ENCODE measurements around the gene NHLRC3.
"Not testable (repeated sequence)": the region's sequence is repeated elsewhere in the genome, so short reads cannot be mapped to it uniquely, and the experiment has no call there.

Gene NHLRC3

DNA sequence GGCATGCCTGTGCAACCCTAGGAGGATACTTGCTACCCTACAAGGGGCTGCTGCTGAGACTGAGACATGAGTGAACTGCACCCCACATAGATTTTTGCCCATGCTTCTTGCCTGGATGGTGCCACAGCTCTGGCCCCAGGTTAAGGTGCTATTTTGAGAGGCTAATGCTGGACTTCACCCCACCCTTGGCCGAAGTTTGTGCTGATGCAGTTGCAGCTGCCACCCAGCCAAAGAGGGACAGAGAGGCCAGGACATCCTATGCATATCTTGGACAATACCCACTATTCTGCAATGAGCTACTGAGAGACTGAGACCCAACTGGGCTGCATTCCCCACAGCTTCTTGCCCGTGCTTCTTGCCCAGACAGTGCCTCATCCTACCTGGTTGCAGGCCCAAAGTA lies 34.6 kb downstream of the NHLRC3 start:
- no peaks in the 10 kb centered on the region for H3K79me2 ChIP-seq (ENCODE audit: control insufficient read depth, insufficient read depth, low read length, unreplicated experiment)
- no peak overlapping the region for H2AFZ ChIP-seq (ENCODE audit: low read length, unreplicated experiment)
- H3K27ac ChIP-seq (ENCODE audit: low read depth, low read length): no peak overlapping the region
- peaks cover 63% of the 10 kb centered on the region for H3K27me3 ChIP-seq (ENCODE audit: insufficient read depth, low read length)
- no peak overlapping the region for H3K4me3 ChIP-seq (ENCODE audit: low read depth, low read length)
- H3K4me1 ChIP-seq (ENCODE audit: control insufficient read depth, insufficient read depth, low read length, unreplicated experiment): no peaks in the 10 kb centered on the region
- H3K36me3 ChIP-seq (ENCODE audit: insufficient read depth, low read length): no peaks in the 10 kb centered on the region; the same call in 1 of the 2 replicates

DNA sequence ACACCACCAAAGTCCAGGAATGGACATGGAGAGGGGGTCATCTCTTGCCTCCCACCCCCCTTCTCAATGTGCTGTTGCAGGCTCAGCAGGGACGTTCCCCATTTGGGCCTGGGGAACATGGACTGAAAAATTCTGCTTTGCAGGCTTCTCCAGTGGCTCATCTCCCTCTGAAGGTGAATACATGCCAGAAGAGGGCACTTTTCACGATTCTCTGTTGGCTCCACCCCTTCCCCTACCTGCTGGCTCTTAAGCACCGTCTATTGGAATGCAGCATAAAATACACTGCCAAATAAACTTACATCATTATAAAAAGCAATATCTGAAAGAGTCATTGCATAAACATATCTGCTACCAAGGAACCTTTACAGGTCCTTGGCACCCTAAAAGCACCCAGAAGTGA lies 35.7 kb downstream of the NHLRC3 start:
- Histone ChIP-seq H3K4me1 (ENCODE audit: control insufficient read depth, insufficient read depth, low read length, unreplicated experiment) (no peaks in the 10 kb centered on the region), H3K79me2 (ENCODE audit: control insufficient read depth, insufficient read depth, low read length, unreplicated experiment) (no peaks in the 10 kb centered on the region), H3K4me3 (ENCODE audit: low read depth, low read length) (no peak overlapping the region), H3K27me3 (ENCODE audit: insufficient read depth, low read length) (peaks cover 73% of the 10 kb centered on the region), H2AFZ (ENCODE audit: low read length, unreplicated experiment) (no peak overlapping the region), H3K27ac (ENCODE audit: low read depth, low read length) (no peak overlapping the region), H3K36me3 (ENCODE audit: insufficient read depth, low read length) (no peaks in the 10 kb centered on the region)

GRCh38 chr13:39086251-39086945 lies 48.1 kb downstream of the NHLRC3 start:
- H3K79me2 ChIP-seq (ENCODE audit: control insufficient read depth, insufficient read depth, low read length, unreplicated experiment); H3K27ac ChIP-seq (ENCODE audit: low read depth, low read length); H3K4me3 ChIP-seq (ENCODE audit: low read depth, low read length); H3K4me1 ChIP-seq (ENCODE audit: control insufficient read depth, insufficient read depth, low read length, unreplicated experiment); H3K36me3 ChIP-seq (ENCODE audit: insufficient read depth, low read length); H2AFZ ChIP-seq (ENCODE audit: low read length, unreplicated experiment): not testable (repeated sequence)
- peaks cover 52% of the 10 kb centered on the region for H3K27me3 ChIP-seq (ENCODE audit: insufficient read depth, low read length)

- Histone ChIP-seq H3K79me2 (ENCODE audit: control insufficient read depth, insufficient read depth, low read length, unreplicated experiment) (no peaks in the 10 kb centered on the region), H3K27me3 (ENCODE audit: insufficient read depth, low read length) (peaks cover 32% of the 10 kb centered on the region), H3K4me3 (ENCODE audit: low read depth, low read length) (no peak overlapping the region), H3K36me3 (ENCODE audit: insufficient read depth, low read length) (no peaks in the 10 kb centered on the region), H3K27ac (ENCODE audit: low read depth, low read length) (no peak overlapping the region), H2AFZ (ENCODE audit: low read length, unreplicated experiment) (no peak overlapping the region), H3K4me1 (ENCODE audit: control insufficient read depth, insufficient read depth, low read length, unreplicated experiment) (no peaks in the 10 kb centered on the region)
Observed at GRCh38 chr13:39091586-39091985, 53.3 kb downstream of the NHLRC3 start.

DNA sequence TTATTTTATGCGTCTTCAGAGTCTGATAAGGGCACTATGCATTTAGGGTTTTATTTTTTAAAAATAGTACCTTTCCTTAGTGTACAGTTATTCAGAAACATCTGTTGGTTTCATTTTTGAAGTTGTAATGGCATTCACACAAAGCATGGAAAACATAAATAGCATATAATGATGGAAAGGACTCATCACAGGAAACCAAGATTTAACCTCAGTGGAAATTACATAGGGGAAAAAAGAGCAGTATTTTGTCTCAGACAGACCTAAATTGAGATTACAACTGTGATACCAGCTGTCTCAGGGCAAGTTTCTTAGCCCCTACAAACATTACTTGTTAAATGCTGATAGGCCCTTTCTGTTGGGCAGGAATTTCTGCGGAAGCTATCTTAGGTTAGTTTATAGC lies 57.2 kb downstream of the NHLRC3 start:
- Histone ChIP-seq H3K27me3 (ENCODE audit: insufficient read depth, low read length) (peaks cover 17% of the 10 kb centered on the region; the same call in 1 of the 2 replicates), H2AFZ (ENCODE audit: low read length, unreplicated experiment) (no peak overlapping the region), H3K79me2 (ENCODE audit: control insufficient read depth, insufficient read depth, low read length, unreplicated experiment) (no peaks in the 10 kb centered on the region), H3K36me3 (ENCODE audit: insufficient read depth, low read length) (no peaks in the 10 kb centered on the region), H3K4me1 (ENCODE audit: control insufficient read depth, insufficient read depth, low read length, unreplicated experiment) (no peaks in the 10 kb centered on the region), H3K4me3 (ENCODE audit: low read depth, low read length) (no peak overlapping the region), H3K27ac (ENCODE audit: low read depth, low read length) (no peak overlapping the region)

- Histone ChIP-seq H3K27ac (ENCODE audit: low read depth, low read length) (no peak overlapping the region), H3K36me3 (ENCODE audit: insufficient read depth, low read length) (no peaks in the 10 kb centered on the region), H2AFZ (ENCODE audit: low read length, unreplicated experiment) (no peak overlapping the region), H3K4me3 (ENCODE audit: low read depth, low read length) (no peak overlapping the region), H3K4me1 (ENCODE audit: control insufficient read depth, insufficient read depth, low read length, unreplicated experiment) (no peaks in the 10 kb centered on the region), H3K79me2 (ENCODE audit: control insufficient read depth, insufficient read depth, low read length, unreplicated experiment) (no peaks in the 10 kb centered on the region), H3K27me3 (ENCODE audit: insufficient read depth, low read length) (no peaks in the 10 kb centered on the region)
Observed at GRCh38 chr13:39099231-39099630, 61.0 kb downstream of the NHLRC3 start.

All from ACC112 (cell line).